ENCODE results near the gene ST8SIA1. TPM values are rescaled to one million over a fixed set of nuclear protein-coding genes. Genes with fewer than 3 reads are reported as not detected.

Gene ST8SIA1
- total RNA-seq, 1 experiment from 2014 or later = not detected

DNA sequence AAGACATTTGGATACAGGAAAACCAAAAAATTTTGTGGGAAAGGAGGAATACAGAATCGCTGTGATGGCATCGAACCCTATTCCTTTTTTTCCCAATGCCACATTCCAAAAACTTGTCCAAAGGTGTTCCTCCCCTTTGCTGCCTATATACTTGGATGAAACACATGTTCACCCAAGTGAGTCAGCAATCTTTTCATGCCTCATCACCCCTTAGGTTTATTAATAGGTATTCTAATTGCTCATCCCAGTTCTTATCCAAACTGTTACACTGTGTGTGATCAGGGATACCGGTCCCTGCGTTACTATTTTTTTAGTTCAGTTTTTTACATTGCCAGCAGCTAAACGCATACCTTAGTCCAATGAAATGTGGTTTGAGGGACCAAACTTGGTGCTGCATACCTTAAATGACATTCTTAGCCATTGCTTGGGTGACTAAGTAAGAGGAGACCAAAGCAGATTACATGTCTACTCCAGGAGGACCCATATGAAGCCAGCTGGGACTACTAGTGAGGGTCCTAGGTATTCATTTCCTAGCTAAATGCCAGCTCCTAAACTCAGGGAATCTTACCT lies 20.6 kb upstream of the ST8SIA1 start:
- Histone ChIP-seq H3K4me3 (replicated peaks in 1 of 2; ENCODE audit: low read depth in 1 of 2, low read length in 2 of 2) (no peak overlapping the region), H3K9me2 (ENCODE audit: insufficient read depth) (no peaks in the 10 kb centered on the region), H3K9me3 (ENCODE audit: control insufficient read depth in 1 of 2, insufficient read depth in 1 of 2, low read depth in 1 of 2, low read length in 2 of 2) (no peaks in the 10 kb centered on the region), H3K27me3 (ENCODE audit: insufficient read depth, low read length) (no peaks in the 10 kb centered on the region), H3K36me3 (ENCODE audit: control insufficient read depth in 1 of 2, insufficient read depth in 2 of 2, low read length in 2 of 2) (no peaks in the 10 kb centered on the region), H3K27ac (ENCODE audit: low read depth, low read length) (no peak overlapping the region), H3K79me2 (ENCODE audit: insufficient read depth, low read length) (no peaks in the 10 kb centered on the region), H3K9ac (ENCODE audit: low read length) (no peak overlapping the region), H3K4me1 (ENCODE audit: control insufficient read depth in 1 of 2, insufficient read depth in 2 of 2, low read length in 2 of 2) (no peaks in the 10 kb centered on the region), H2AFZ (ENCODE audit: low read depth, low read length, poor library complexity, severe bottlenecking) (no peak overlapping the region), H4K20me1 (ENCODE audit: insufficient read depth) (no peaks in the 10 kb centered on the region), H3K4me2 (ENCODE audit: low read length) (no peak overlapping the region)
- DNase-seq (ENCODE audit: low read depth, low spot score) (no peak), ATAC-seq (no peak)
- intact Hi-C loops (cut with micrococcal nuclease) = no loop called here
- ChIA-PET POLR2A (no interaction called here), CTCF (no interaction called here), RAD21 (ENCODE audit: low non-redundant PET in 1 of 2, low total read pairs in 2 of 2, uncharacterized antibody in 2 of 2, unreplicated experiment in 2 of 2) (no interaction called here)
- TF ChIP-seq EZH2 (IDR thresholded peaks at IDR 0.05) = no peak
- no peak for TF ChIP-seq SRF (IDR thresholded peaks at IDR 0.05; ENCODE audit: low read depth)
- no TSS peak for BruUV-seq (replicated peaks)

GRCh38 chr12:22353615-22354325 lies 19.3 kb upstream of the ST8SIA1 start:
- BruUV-seq (replicated peaks) = no TSS peak
- CTCF ChIA-PET = no interaction called here
- H3K4me3 ChIP-seq (replicated peaks in 1 of 2; ENCODE audit: low read depth in 1 of 2, low read length in 2 of 2) = no peak overlapping the region
- ATAC-seq (no peak), DNase-seq (ENCODE audit: low read depth, low spot score) (no peak)
- no peak overlapping the region for H3K9ac ChIP-seq (ENCODE audit: low read length)
- no peaks in the 10 kb centered on the region for H4K20me1 ChIP-seq (ENCODE audit: insufficient read depth)
- H3K36me3 ChIP-seq (ENCODE audit: control insufficient read depth in 1 of 2, insufficient read depth in 2 of 2, low read length in 2 of 2) = no peaks in the 10 kb centered on the region
- RAD21 ChIA-PET (ENCODE audit: low non-redundant PET in 1 of 2, low total read pairs in 2 of 2, uncharacterized antibody in 2 of 2, unreplicated experiment in 2 of 2) = no interaction called here
- no peaks in the 10 kb centered on the region for H3K9me3 ChIP-seq (ENCODE audit: control insufficient read depth in 1 of 2, insufficient read depth in 1 of 2, low read depth in 1 of 2, low read length in 2 of 2)
- TF ChIP-seq EGR1 (IDR thresholded peaks at IDR 0.05; ENCODE audit: low read depth) = no peak
- TF ChIP-seq ATF3 (IDR thresholded peaks at IDR 0.05) = no peak
- no peak for TF ChIP-seq POLR2AphosphoS5 (IDR thresholded peaks at IDR 0.05; ENCODE audit: low read depth, low read length)
- no peak for TF ChIP-seq CEBPB (IDR thresholded peaks at IDR 0.05; ENCODE audit: low read depth)
- no peak for TF ChIP-seq MAX (IDR thresholded peaks at IDR 0.05)
- no peak for TF ChIP-seq SRF (IDR thresholded peaks at IDR 0.05; ENCODE audit: low read depth)
- TF ChIP-seq RAD21 (IDR thresholded peaks at IDR 0.05; ENCODE audit: low read depth) = no peak
- TF ChIP-seq ZFX (IDR thresholded peaks at IDR 0.05) = no peak
- no peak for TF ChIP-seq FOSL1 (IDR thresholded peaks at IDR 0.05; ENCODE audit: low read depth)
- TF ChIP-seq EZH2 (IDR thresholded peaks at IDR 0.05) = no peak
- no peak for TF ChIP-seq ZNF274 (IDR thresholded peaks at IDR 0.05; ENCODE audit: low read depth, low read length)
- TF ChIP-seq REST (IDR thresholded peaks at IDR 0.05; ENCODE audit: low read depth) = no peak
- TF ChIP-seq, protein P1, sequence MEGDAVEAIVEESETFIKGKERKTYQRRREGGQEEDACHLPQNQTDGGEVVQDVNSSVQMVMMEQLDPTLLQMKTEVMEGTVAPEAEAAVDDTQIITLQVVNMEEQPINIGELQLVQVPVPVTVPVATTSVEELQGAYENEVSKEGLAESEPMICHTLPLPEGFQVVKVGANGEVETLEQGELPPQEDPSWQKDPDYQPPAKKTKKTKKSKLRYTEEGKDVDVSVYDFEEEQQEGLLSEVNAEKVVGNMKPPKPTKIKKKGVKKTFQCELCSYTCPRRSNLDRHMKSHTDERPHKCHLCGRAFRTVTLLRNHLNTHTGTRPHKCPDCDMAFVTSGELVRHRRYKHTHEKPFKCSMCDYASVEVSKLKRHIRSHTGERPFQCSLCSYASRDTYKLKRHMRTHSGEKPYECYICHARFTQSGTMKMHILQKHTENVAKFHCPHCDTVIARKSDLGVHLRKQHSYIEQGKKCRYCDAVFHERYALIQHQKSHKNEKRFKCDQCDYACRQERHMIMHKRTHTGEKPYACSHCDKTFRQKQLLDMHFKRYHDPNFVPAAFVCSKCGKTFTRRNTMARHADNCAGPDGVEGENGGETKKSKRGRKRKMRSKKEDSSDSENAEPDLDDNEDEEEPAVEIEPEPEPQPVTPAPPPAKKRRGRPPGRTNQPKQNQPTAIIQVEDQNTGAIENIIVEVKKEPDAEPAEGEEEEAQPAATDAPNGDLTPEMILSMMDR (IDR thresholded peaks at IDR 0.05 in 2 of 3, conservative IDR thresholded peaks at IDR 0.05 in 1 of 3; ENCODE audit: borderline replicate concordance in 1 of 3, insufficient read depth in 1 of 3, low read depth in 2 of 3, low read length in 2 of 3) = no peak
- POLR2A ChIA-PET = no interaction called here
- no peaks in the 10 kb centered on the region for H3K4me1 ChIP-seq (ENCODE audit: control insufficient read depth in 1 of 2, insufficient read depth in 2 of 2, low read length in 2 of 2)
- H3K79me2 ChIP-seq (ENCODE audit: insufficient read depth, low read length) = no peaks in the 10 kb centered on the region
- no peaks in the 10 kb centered on the region for H3K27me3 ChIP-seq (ENCODE audit: insufficient read depth, low read length)
- intact Hi-C loops (cut with micrococcal nuclease) = no loop called here
- H3K27ac ChIP-seq (ENCODE audit: low read depth, low read length) = no peak overlapping the region
- no peak overlapping the region for H2AFZ ChIP-seq (ENCODE audit: low read depth, low read length, poor library complexity, severe bottlenecking)
- H3K9me2 ChIP-seq (ENCODE audit: insufficient read depth) = no peaks in the 10 kb centered on the region
- no peak overlapping the region for H3K4me2 ChIP-seq (ENCODE audit: low read length)
